HG03354 (cell line): ENCODE results near the gene ZBTB38.
A peak's percentile ranks its signal among the peaks of the same experiment; 100 is the strongest.

Source experiments
- ATAC-seq: cut with Tn5 transposase; IDR thresholded peaks from one replicate; pipeline ENCODE4 v1.9.1; 2021; ENCODE audit warnings: mild to moderate bottlenecking; ENCODE audit not compliant: unreplicated experiment, poor library complexity, severe bottlenecking

ZBTB38 gene

DNA sequence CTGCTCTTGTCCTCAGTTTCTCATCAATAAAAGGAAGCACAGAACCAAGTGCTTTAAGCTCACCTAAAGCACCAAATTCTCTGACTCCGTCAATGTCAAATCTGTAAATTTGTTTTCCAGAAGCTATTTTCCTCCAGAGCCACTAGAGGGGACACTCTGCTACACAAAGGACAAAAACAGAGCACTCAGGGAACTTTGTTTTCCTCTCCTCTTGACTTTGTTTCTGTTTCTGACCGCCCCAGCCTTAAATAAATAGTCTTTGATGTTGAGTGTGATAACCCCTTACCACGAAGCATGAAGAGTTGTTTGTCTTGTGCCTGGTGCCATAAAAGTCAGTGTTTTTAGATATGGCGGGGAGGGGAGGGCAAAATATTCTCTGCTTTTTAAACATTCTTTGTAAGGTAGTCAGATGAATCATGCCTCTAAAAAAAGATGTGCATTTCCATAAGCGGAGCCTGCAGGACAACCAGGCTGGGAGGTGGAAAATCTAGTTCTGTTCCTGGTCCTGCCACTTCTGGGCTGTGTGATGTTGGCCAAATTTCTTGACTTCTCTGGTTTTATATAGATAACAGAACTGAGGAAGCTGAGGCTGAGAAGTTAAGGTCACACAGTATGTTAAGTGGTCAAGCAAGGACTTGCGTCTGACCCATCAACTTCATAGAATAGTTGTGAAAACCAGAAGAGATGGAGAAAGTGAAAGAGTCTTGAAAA, 7.3 kb upstream of the ZBTB38 start:
- peak; percentile 83 for ATAC-seq

DNA sequence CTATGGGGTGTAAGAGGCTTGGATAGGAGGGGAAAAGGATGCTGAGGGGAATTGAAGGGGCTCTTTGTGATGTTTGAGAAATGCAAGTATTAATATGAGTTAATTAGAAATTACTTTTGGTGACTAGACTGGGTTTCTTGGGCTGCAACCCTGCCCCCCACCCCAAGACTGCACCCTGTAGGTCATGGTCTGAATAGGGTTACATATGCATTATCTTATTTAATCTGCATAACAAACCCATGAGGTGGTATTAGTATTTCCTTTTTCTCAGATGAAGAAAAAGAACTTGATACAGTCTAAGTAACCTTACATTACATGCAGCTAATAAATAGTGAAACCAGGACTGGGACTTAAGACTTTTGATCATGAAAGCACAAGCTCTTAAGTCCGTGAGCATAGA, 5.6 kb upstream of the ZBTB38 start:
- no peak for ATAC-seq

DNA sequence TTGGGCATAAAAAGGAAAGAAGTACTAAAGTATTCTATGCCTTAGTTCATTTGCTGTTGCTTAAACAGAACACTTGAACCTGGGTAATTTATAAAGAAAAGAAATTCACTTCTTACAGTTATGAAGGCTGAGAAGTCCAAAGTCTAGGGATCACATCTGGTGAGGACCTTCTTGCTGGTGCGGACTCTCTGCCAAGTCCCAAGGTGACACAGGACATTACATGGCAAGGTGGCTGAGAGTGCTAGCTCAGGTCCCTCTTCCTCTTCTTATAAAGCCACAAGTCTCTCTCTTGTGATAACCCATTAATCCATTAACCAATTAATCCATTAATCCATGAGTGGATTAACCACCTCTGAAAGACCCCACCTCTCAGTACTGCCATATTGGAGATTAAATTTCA, 3.1 kb upstream of the ZBTB38 start:
- no peak for ATAC-seq

DNA sequence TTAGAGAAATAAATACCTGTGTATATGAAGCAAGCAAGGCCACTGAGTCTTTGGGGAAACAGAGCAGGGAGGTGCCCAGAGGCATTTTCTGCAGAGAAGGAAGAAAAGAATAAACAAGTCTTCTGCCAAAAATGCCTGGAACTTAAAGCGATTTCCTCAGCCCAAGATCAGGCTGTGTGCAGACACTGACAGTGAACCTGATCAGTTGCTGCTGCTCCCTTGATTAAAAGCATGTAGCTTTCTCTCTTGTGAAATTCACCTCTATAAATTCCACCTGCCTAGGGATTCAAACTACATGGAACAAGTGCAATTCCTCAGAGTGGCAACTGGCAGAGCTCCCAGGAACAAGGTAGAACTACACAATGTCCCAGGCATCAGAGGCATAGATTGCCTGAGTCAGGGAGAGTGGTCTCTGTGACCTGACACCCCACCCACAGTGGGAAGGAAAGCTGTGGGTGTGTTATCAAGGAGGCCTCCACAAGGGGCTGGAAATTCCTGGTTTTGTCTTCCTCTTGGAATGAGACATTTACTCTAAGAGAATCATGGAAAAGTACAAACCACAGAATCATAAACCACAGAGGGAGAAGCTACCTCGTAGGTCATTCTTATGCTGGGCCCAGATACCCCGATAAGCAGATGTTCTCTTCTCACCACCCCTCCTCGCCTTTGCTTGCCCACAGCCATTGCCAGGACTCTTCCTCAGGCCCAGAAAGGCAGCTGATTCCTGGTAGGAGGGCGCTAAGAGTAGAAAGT, 1.8 kb upstream of the ZBTB38 start:
- ATAC-seq: no peak

GRCh38 chr3:141367038-141367730, 1.1 kb upstream of the ZBTB38 start:
- no peak for ATAC-seq

DNA sequence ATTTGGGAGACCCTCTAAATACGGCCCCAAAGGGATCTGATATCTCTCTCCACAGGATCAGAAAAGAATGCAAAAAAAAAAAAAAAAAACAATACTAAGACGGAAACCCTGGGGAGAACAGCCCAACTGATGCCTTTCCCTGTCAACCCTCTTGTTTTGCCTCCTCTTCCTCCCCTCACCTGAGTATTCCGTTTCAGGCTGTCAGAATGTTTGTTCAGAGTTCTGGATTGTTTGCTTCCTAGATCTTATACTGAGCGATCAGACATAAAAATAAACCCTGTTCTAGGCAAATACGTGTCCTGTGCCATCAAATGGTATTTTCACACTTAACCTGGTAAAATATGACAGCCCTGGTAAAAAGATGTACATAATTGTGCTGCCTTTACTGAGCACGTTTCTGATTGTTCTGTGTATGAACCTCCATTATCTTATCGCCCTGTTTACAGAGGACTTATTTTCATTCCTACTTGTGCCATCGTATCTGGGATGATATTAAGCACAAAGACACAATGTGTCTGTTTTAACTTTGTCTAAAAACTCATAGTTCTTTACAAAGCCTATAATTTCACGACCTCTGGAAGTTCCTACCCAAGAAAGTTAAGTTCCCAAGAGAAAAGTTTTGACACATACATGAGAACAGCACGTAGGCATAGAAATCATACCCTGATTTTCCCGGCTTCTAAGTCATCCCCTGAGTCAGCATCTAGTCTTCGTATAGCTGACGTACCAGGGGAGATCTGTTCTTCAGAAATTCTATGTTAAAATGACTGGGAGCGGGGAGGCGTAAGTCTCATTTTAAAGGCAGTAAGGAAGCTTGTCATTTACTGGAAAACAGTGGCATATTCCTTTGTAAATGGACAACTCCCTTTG, 856 bp downstream of the ZBTB38 start:
- ATAC-seq: no peak

DNA sequence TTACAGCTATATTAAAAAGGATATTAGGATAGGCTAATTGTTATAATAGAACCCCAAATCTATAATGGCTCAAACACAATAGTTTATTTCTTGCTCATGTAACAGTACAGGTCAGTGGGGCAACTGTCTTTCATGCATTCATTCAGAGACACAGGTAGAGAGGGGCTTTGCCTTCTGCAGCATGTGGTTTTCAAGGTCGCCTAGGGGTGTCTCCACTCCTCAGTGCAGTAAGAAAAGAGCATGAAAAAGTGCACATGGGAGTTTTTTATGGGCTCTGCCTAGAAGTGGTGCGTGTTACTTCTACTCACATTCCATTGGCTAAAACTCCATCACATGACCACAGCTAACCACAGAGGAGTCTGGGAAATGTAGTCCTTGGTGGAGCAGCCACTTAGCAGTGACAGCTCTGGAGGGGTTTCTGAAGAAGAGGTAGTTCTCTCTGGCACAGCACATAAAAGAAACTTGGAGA, 1.8 kb downstream of the ZBTB38 start:
- peak; percentile 92 for ATAC-seq

GRCh38 chr3:141371882-141372281, 3.6 kb downstream of the ZBTB38 start:
- no peak for ATAC-seq

DNA sequence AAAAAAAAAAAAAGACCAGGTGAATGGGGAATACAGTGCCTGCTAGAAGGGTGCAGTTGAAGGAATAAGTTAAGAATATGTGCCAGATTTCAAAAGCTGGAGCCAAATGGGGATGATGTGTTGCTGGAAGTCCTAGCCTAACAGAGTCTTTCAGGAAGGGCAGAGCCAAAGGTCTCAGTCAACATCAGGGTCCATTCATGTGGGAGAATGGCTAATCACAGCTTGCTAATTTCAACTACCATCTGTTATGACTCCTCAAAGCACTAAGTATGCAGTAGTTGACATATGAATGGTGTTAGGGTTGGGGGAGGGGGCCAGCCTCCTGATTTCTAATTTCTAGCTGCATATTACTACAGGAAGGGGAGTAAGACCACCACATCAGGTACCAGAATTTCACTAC, 4.4 kb downstream of the ZBTB38 start:
- no peak for ATAC-seq

DNA sequence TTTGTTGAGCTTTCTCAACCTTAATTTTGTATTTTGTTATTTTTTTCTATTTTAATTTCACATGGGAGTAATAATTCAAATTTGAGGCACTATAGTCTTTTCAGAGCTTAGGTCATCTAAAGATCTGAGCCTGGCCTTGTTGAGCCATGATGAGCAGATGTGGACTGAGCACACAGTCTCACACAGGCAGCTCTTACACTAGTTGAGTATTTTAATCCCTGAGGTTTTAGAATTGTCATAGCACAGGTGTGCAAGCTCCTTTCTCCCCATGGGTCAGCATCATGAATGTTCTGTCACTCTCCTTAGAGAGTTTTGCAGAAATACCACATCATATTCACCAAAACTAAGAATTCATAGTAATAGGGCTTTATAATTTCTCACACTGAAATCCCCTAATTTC, 4.9 kb downstream of the ZBTB38 start:
- no peak for ATAC-seq

GRCh38 chr3:141373768-141374526, 5.6 kb downstream of the ZBTB38 start:
- ATAC-seq: no peak

DNA sequence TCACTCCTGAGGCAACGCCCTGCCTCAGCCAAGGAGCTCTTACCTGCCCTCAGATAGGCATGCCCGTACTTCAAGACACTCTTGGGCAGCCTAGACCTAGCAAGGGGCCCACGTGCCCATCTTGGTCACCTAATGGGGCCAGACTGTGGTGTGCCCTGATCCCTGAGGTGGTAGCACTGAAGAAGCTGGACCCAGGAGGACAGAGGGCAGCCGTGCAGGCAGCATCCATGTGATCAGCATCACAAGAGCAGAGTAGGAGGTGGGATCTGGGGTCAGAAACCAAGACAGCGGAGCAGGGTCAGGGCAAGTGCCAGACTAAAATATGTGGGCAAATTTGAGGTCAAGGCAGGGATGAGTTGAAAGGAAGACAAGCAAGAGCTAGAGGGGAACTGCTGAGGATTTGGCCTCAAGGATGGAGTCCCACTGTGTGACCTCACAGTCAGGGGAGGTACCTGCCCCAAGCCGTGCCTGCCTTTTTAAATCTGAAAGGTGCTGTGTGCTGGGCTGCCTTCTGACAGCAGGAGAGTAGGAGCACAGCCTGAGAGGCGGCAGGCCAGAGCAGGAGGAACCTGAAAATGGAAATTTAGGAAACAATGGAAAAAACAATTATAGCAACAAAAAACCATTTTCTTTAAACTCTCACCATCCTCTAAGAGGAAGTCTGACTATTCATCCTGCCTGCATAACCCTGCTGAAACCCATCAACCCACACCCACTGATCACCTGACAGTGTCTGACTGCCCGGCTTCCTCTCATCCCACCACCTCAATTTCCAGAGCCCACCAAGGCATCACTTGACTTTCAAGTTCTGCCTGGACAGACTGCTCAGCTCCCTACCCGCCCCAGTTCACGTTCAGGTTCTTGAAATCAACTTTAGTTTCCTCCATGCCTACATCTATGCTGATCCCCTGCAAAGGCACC, 7.3 kb downstream of the ZBTB38 start:
- no peak for ATAC-seq

GRCh38 chr3:141377377-141377776, 9.1 kb downstream of the ZBTB38 start:
- no peak for ATAC-seq

GRCh38 chr3:141378556-141378955, 10.3 kb downstream of the ZBTB38 start:
- ATAC-seq: no peak

DNA sequence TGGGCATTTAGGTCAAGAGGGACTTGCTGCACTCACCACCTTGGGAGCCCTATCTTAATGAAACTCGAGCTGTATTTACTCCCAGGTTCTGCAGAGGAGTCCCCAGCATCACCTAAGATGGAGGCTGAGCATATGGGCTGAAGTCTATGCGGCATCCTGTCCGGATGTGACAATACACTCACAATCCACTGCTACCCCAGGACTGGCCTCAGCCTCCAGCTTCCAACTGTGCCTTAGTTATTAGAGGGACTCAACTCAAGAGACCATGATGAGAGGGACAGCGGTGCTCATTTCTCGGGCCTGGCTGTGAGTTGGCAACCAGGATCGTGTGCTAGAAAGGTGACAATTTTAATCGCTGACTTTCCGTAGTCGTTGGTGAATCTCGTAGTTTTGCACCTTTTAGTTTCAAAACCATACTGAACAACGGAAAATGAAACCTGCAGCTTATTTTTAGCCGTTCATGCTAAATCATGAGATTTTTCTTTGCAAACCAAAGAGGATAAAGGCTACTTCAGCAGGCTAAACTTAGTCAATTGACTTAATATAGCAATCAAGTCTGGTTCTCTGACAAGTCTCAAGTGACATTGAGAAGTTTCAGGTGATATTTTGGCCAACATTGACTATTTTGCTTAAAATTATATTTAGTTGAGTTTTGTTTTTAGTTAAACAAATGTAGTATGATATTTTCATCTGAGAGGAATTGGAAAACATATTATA, 11.1 kb downstream of the ZBTB38 start:
- ATAC-seq: peak; percentile 69

- ATAC-seq: no peak
Measured at GRCh38 chr3:141380279-141380678, 12.0 kb downstream of the ZBTB38 start.

DNA sequence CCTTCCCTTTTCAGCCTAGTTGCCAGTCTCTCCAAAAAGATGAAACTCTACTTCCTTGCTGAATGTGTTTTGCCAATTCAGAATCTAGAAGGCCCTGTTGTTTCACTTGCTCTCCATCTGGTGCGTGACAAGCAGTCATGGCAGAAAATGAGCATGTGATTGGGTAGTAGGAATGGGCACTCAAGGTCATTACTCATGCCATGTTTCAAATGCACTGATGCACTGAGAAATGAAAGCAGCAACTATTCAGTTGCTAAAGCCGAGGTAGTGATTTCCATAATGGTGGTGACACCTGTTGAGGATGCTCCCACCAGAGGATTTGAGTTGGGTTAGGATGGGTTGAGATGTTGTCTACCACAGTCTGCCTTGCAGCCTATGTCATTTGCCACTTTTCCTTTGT, 12.7 kb downstream of the ZBTB38 start:
- ATAC-seq: peak; percentile 55

- no peak for ATAC-seq
Measured at GRCh38 chr3:141382571-141382970, 14.3 kb downstream of the ZBTB38 start.
